ENCODE measurements around the gene VASN.

The VASN gene

DNA sequence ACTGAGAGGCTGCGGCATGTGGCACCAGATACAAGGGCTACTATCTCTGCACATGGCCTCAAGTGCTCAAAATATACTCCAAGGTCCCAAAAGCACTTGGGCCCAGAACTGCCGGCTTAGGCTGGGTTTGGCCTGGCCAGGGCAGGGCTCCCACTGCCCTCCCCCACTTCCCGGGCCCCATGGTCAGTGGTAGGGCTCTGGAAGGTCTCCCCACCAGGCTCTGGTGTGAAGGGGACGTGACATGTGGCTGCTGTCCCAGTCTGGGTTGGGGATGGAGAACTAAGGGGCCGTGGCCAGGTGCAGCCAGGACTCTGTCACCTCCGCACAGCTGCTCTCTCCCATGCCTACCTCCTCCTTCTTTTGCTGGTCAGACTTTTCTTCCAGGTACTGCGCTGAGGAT lies 14.8 kb upstream of the VASN start:
- Histone ChIP-seq H2AK5ac (ENCODE audit: low read depth, low read length) (peak overlapping the region; percentile 70), H3K79me1 (ENCODE audit: low read depth, low read length) (peaks cover 3% of the 10 kb centered on the region), H3K9ac (ENCODE audit: low read depth, low read length, poor library complexity) (no peak overlapping the region), H3K4me2 (ENCODE audit: insufficient read depth, low read length, poor library complexity, severe bottlenecking) (no peak overlapping the region), H3K36me3 (replicated peaks in 1 of 2; ENCODE audit: control insufficient read depth in 2 of 2, insufficient read depth in 2 of 2, low read length in 2 of 2) (no peaks in the 10 kb centered on the region), H3K14ac (ENCODE audit: low read length) (peak overlapping the region; percentile 71), H4K8ac (ENCODE audit: low read depth, low read length) (no peak overlapping the region), H3K4ac (ENCODE audit: low read length) (no peak overlapping the region), H2BK120ac (ENCODE audit: low read depth, low read length) (no peak overlapping the region), H2AFZ (ENCODE audit: low read length) (no peak overlapping the region), H3K27me3 (ENCODE audit: control insufficient read depth in 3 of 3, insufficient read depth in 3 of 3, low read depth in 1 of 3, low read length in 3 of 3) (no peaks in the 10 kb centered on the region), H3K9me3 (replicated peaks in 1 of 2; ENCODE audit: control insufficient read depth in 2 of 2, insufficient read depth in 1 of 2, low read depth in 1 of 2, low read length in 2 of 2) (no peaks in the 10 kb centered on the region), H3K27ac (replicated peaks; ENCODE audit: low read length) (no peak overlapping the region), H3K4me3 (ENCODE audit: low read length in 2 of 2) (no peak overlapping the region), H4K91ac (ENCODE audit: low read depth, low read length, poor library complexity) (no peak overlapping the region), H2BK15ac (ENCODE audit: low read length) (peak overlapping the region; percentile 99), H2BK5ac (ENCODE audit: low read length) (no peak overlapping the region), H3K23ac (ENCODE audit: low read depth, low read length, poor library complexity) (no peak overlapping the region), H3K18ac (ENCODE audit: low read length) (peak overlapping the region; percentile 27), H3K4me1 (ENCODE audit: control insufficient read depth in 2 of 2, insufficient read depth in 1 of 2, low read depth in 1 of 2, low read length in 2 of 2) (peaks cover 0 to 1% of the 10 kb centered on the region in 2 donors), H2BK12ac (ENCODE audit: low read length) (no peak overlapping the region)
- no CpG with 5 or more reads among the region's 7 CpGs for WGBS, 2 donors (ENCODE audit: extremely low coverage in 2 of 2, insufficient read length in 2 of 2, insufficient replicate concordance in 1 of 2)
- DNase-seq (ENCODE audit: low spot score) = no peak

GRCh38 chr16:4358236-4358635 lies 13.4 kb upstream of the VASN start:
- H3K4ac ChIP-seq (ENCODE audit: low read length) = no peak overlapping the region
- H3K27ac ChIP-seq (replicated peaks; ENCODE audit: low read length) = no peak overlapping the region
- H2BK120ac ChIP-seq (ENCODE audit: low read depth, low read length) = no peak overlapping the region
- H2AK5ac ChIP-seq (ENCODE audit: low read depth, low read length) = peak overlapping the region; percentile 11
- H3K9me3 ChIP-seq (replicated peaks in 1 of 2; ENCODE audit: control insufficient read depth in 2 of 2, insufficient read depth in 1 of 2, low read depth in 1 of 2, low read length in 2 of 2) = no peaks in the 10 kb centered on the region
- H3K4me2 ChIP-seq (ENCODE audit: insufficient read depth, low read length, poor library complexity, severe bottlenecking) = no peak overlapping the region
- no peak for DNase-seq (ENCODE audit: low spot score)
- H3K79me1 ChIP-seq (ENCODE audit: low read depth, low read length) = peaks cover 3% of the 10 kb centered on the region
- peak overlapping the region; percentile 5 for H2BK15ac ChIP-seq (ENCODE audit: low read length)
- H3K4me3 ChIP-seq (ENCODE audit: low read length in 2 of 2) = no peak overlapping the region
- peak overlapping the region; percentile 54 for H2BK5ac ChIP-seq (ENCODE audit: low read length)
- H2AFZ ChIP-seq (ENCODE audit: low read length) = no peak overlapping the region
- no peak overlapping the region for H3K14ac ChIP-seq (ENCODE audit: low read length)
- no peaks in the 10 kb centered on the region for H3K36me3 ChIP-seq (replicated peaks in 1 of 2; ENCODE audit: control insufficient read depth in 2 of 2, insufficient read depth in 2 of 2, low read length in 2 of 2)
- H2BK12ac ChIP-seq (ENCODE audit: low read length) = no peak overlapping the region
- H3K9ac ChIP-seq (ENCODE audit: low read depth, low read length, poor library complexity) = peak overlapping the region; percentile 53
- no peak overlapping the region for H3K23ac ChIP-seq (ENCODE audit: low read depth, low read length, poor library complexity)
- no peaks in the 10 kb centered on the region for H3K27me3 ChIP-seq (ENCODE audit: control insufficient read depth in 3 of 3, insufficient read depth in 3 of 3, low read depth in 1 of 3, low read length in 3 of 3)
- peaks cover 0 to 1% of the 10 kb centered on the region in 2 donors for H3K4me1 ChIP-seq (ENCODE audit: control insufficient read depth in 2 of 2, insufficient read depth in 1 of 2, low read depth in 1 of 2, low read length in 2 of 2)
- H3K18ac ChIP-seq (ENCODE audit: low read length) = no peak overlapping the region
- no peak overlapping the region for H4K8ac ChIP-seq (ENCODE audit: low read depth, low read length)
- no CpG with 5 or more reads among the region's 19 CpGs for WGBS, 2 donors (ENCODE audit: extremely low coverage in 2 of 2, insufficient read length in 2 of 2, insufficient replicate concordance in 1 of 2)
- no peak overlapping the region for H4K91ac ChIP-seq (ENCODE audit: low read depth, low read length, poor library complexity)

DNA sequence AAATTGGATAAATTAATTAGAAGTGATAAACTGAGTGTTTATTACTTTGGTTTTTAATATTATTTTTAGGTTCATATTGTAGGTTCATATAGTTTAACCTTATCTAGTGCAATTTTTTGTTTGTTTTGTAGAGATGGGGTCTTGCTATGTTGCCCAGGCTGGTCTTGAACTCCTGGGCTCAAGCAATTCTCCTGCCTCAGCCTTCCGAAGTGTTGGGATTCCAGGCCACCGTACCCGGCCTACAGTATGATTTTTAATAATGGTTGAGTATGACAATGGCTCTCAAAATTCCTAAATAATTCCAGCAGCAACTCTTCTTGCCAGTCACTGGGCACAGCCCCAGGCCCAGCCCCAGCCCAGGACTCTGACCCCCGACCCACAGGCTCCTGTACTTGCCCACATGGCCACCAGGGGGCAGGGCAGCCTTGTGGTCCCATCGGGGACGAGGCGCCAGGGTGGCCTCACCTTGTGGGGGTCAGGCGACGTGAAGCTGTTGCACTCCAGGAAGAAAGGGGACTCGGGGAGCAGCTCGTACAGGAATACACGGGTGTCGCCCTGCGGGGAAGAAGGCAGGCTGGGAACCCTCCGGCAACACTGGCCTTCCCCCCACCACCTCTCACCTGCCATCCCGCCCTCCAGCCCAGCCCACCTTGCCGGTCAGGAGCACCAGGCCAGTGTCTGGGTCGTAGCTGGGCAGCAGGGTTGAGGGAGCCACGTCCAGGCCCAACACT lies 12.7 kb upstream of the VASN start:
- DNase-seq (ENCODE audit: low spot score) = peak; percentile 72
- peaks cover 0 to 1% of the 10 kb centered on the region in 2 donors for H3K4me1 ChIP-seq (ENCODE audit: control insufficient read depth in 2 of 2, insufficient read depth in 1 of 2, low read depth in 1 of 2, low read length in 2 of 2)
- H2BK15ac ChIP-seq (ENCODE audit: low read length) = peak overlapping the region; percentile 26
- no peak overlapping the region for H4K8ac ChIP-seq (ENCODE audit: low read depth, low read length)
- H2AK5ac ChIP-seq (ENCODE audit: low read depth, low read length) = peak overlapping the region; percentile 59
- peak overlapping the region; percentile 38 for H3K14ac ChIP-seq (ENCODE audit: low read length)
- no peak overlapping the region for H3K27ac ChIP-seq (replicated peaks; ENCODE audit: low read length)
- peaks cover 3% of the 10 kb centered on the region for H3K79me1 ChIP-seq (ENCODE audit: low read depth, low read length)
- no peak overlapping the region for H2BK12ac ChIP-seq (ENCODE audit: low read length)
- H3K9me3 ChIP-seq (replicated peaks in 1 of 2; ENCODE audit: control insufficient read depth in 2 of 2, insufficient read depth in 1 of 2, low read depth in 1 of 2, low read length in 2 of 2) = no peaks in the 10 kb centered on the region
- WGBS, 2 donors (ENCODE audit: extremely low coverage in 2 of 2, insufficient read length in 2 of 2, insufficient replicate concordance in 1 of 2) = no CpG with 5 or more reads among the region's 19 CpGs
- no peak overlapping the region for H2AFZ ChIP-seq (ENCODE audit: low read length)
- H3K36me3 ChIP-seq (replicated peaks in 1 of 2; ENCODE audit: control insufficient read depth in 2 of 2, insufficient read depth in 2 of 2, low read length in 2 of 2) = no peaks in the 10 kb centered on the region
- no peak overlapping the region for H4K91ac ChIP-seq (ENCODE audit: low read depth, low read length, poor library complexity)
- H3K4me3 ChIP-seq (ENCODE audit: low read length in 2 of 2) = no peak overlapping the region
- H3K4me2 ChIP-seq (ENCODE audit: insufficient read depth, low read length, poor library complexity, severe bottlenecking) = no peak overlapping the region
- H2BK120ac ChIP-seq (ENCODE audit: low read depth, low read length) = no peak overlapping the region
- no peak overlapping the region for H3K4ac ChIP-seq (ENCODE audit: low read length)
- H3K18ac ChIP-seq (ENCODE audit: low read length) = no peak overlapping the region
- no peak overlapping the region for H3K9ac ChIP-seq (ENCODE audit: low read depth, low read length, poor library complexity)
- H2BK5ac ChIP-seq (ENCODE audit: low read length) = peak overlapping the region; percentile 54
- H3K23ac ChIP-seq (ENCODE audit: low read depth, low read length, poor library complexity) = no peak overlapping the region
- H3K27me3 ChIP-seq (ENCODE audit: control insufficient read depth in 3 of 3, insufficient read depth in 3 of 3, low read depth in 1 of 3, low read length in 3 of 3) = no peaks in the 10 kb centered on the region

DNA sequence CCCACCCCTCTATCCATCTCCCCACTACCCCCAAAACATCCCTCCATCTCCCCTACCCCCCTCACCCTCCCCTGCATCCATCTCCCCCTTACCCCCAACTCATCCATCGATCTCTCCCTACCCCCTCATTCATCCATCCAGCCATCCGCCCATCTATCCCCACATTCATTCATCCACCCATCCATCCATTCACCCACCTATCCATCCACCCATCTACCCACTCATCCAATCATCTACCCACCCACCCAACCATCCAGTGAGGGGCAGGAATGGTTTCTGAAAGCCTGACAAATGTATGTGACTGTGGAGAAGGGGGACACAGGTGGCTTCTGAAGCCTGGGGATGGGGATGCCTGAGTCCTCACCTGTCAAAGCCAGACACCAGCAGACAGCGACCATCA lies 11.7 kb upstream of the VASN start:
- Histone ChIP-seq H3K9ac (ENCODE audit: low read depth, low read length, poor library complexity) (no peak overlapping the region), H3K9me3 (replicated peaks in 1 of 2; ENCODE audit: control insufficient read depth in 2 of 2, insufficient read depth in 1 of 2, low read depth in 1 of 2, low read length in 2 of 2) (no peaks in the 10 kb centered on the region), H3K4me3 (ENCODE audit: low read length in 2 of 2) (no peak overlapping the region), H2BK120ac (ENCODE audit: low read depth, low read length) (peak overlapping the region; percentile 47), H4K91ac (ENCODE audit: low read depth, low read length, poor library complexity) (no peak overlapping the region), H3K27ac (replicated peaks; ENCODE audit: low read length) (no peak overlapping the region), H4K8ac (ENCODE audit: low read depth, low read length) (no peak overlapping the region), H3K4me1 (ENCODE audit: control insufficient read depth in 2 of 2, insufficient read depth in 1 of 2, low read depth in 1 of 2, low read length in 2 of 2) (peaks cover 0 to 1% of the 10 kb centered on the region in 2 donors), H2AK5ac (ENCODE audit: low read depth, low read length) (peak overlapping the region; percentile 59), H3K79me1 (ENCODE audit: low read depth, low read length) (peaks cover 1% of the 10 kb centered on the region), H3K36me3 (replicated peaks in 1 of 2; ENCODE audit: control insufficient read depth in 2 of 2, insufficient read depth in 2 of 2, low read length in 2 of 2) (no peaks in the 10 kb centered on the region), H2BK12ac (ENCODE audit: low read length) (no peak overlapping the region), H2BK5ac (ENCODE audit: low read length) (peak overlapping the region; percentile 75), H3K23ac (ENCODE audit: low read depth, low read length, poor library complexity) (no peak overlapping the region), H3K4ac (ENCODE audit: low read length) (no peak overlapping the region), H3K14ac (ENCODE audit: low read length) (no peak overlapping the region), H3K27me3 (ENCODE audit: control insufficient read depth in 3 of 3, insufficient read depth in 3 of 3, low read depth in 1 of 3, low read length in 3 of 3) (no peaks in the 10 kb centered on the region), H3K4me2 (ENCODE audit: insufficient read depth, low read length, poor library complexity, severe bottlenecking) (no peak overlapping the region), H3K18ac (ENCODE audit: low read length) (no peak overlapping the region), H2AFZ (ENCODE audit: low read length) (no peak overlapping the region), H2BK15ac (ENCODE audit: low read length) (no peak overlapping the region)
- no peak for DNase-seq (ENCODE audit: low spot score)
- WGBS, 2 donors (ENCODE audit: extremely low coverage in 2 of 2, insufficient read length in 2 of 2, insufficient replicate concordance in 1 of 2) = no CpG with 5 or more reads among the region's 3 CpGs
